Prostate gland (tissue), 1 donor: ENCODE data around the gene MAP3K9.

ENCODE experiments used
- POLR2A ChIP-seq: fragments of 450-650 bp; IDR thresholded peaks from one replicate; pipeline ENCODE4 v1.6.1; 2016; ENCODE audit warnings: antibody characterized with exemption, mild to moderate bottlenecking
- POLR2AphosphoS5 ChIP-seq: sonication (generic); formaldehyde crosslinking; IDR thresholded peaks from one replicate; pipeline ENCODE4 v1.6.1; 2017; ENCODE audit warnings: antibody characterized with exemption

DNA sequence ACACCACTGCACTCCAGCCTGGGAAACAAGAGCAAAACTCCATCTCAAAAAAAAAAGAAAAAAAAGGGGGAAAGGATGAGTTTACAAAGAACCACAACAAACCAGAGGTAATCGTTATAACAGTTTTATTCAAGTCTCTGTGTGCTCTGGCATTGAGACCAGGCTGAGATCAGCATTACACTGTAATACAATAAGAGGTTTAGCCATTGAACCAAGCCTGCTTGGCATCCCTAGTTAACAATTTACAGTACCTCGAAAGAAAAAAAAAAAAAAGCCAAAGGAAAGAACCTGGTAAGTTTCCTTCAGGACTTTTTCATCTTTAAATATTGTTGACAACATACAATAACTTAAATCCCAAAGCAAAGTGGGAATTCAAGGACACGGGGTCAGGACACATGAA, 86.9 kb downstream of the MAP3K9 start:
- TF ChIP-seq POLR2A (no peak), POLR2AphosphoS5 (no peak)
